ENCODE results near the gene RBM33.

GRCh38 chr7:155793720-155794119 is 149.3 kb downstream of the RBM33 start:
- TF ChIP-seq CTCF (IDR thresholded peaks at IDR 0.05; ENCODE audit: low read length) (no peak), EZH2 (IDR thresholded peaks at IDR 0.05; ENCODE audit: borderline replicate concordance, low read length) (no peak)
